Smooth muscle cell (in vitro differentiated cells): ENCODE measurements around the gene ALG8. TPM values are rescaled to one million over a fixed set of nuclear protein-coding genes. Genes with fewer than 3 reads are reported as not detected.

Experiments
- DNase-seq: peaks from one replicate; lab custom pipeline; 2025; ENCODE audit not compliant: unreplicated experiment; lab: John Stamatoyannopoulos, UW
- H2AFZ ChIP-seq: fragments of 200-600 bp; sonication (generic); 2 replicates; pipeline ENCODE4 v1.6.0; 2016; ENCODE audit warnings: antibody characterized with exemption, low read depth, mild to moderate bottlenecking
- H3F3A ChIP-seq: fragments of 200-600 bp; sonication (generic); 2 replicates; pipeline ENCODE4 v1.6.0; 2017; ENCODE audit warnings: antibody characterized with exemption, low read depth
- H3K27ac ChIP-seq: fragments of 200-600 bp; sonication (generic); 2 replicates; pipeline ENCODE4 v1.5.1; 2016; ENCODE audit warnings: low read depth, mild to moderate bottlenecking
- H3K27me3 ChIP-seq: fragments of 200-600 bp; sonication (generic); 2 replicates; pipeline ENCODE4 v1.6.1; 2016; ENCODE audit warnings: low read depth, mild to moderate bottlenecking
- H3K36me3 ChIP-seq: fragments of 200-600 bp; sonication (generic); 2 replicates; pipeline ENCODE4 v1.5.1; 2016; ENCODE audit warnings: low read depth
- H3K4me1 ChIP-seq: fragments of 200-600 bp; sonication (generic); 2 replicates; pipeline ENCODE4 v1.5.1; 2016; ENCODE audit warnings: low read depth
- H3K4me2 ChIP-seq: fragments of 200-600 bp; sonication (generic); 2 replicates; pipeline ENCODE4 v1.6.0; 2016; ENCODE audit warnings: mild to moderate bottlenecking
- H3K4me3 ChIP-seq: fragments of 200-600 bp; sonication (generic); 2 replicates; pipeline ENCODE4 v1.5.1; 2016; ENCODE audit warnings: mild to moderate bottlenecking
- H3K79me2 ChIP-seq: fragments of 200-600 bp; sonication (generic); 2 replicates; pipeline ENCODE4 v1.6.0; 2016; ENCODE audit warnings: low read depth, mild to moderate bottlenecking
- H3K9ac ChIP-seq: fragments of 200-600 bp; sonication (generic); 2 replicates; pipeline ENCODE4 v1.6.0; 2016; ENCODE audit warnings: low read depth
- H3K9me3 ChIP-seq: fragments of 200-600 bp; sonication (generic); replicated peaks from 2 replicates; pipeline ENCODE4 v1.5.1; 2016; ENCODE audit warnings: low read depth
- H4K20me1 ChIP-seq: fragments of 200-600 bp; sonication (generic); 2 replicates; pipeline ENCODE4 v1.6.0; 2016; ENCODE audit warnings: low read depth
- WGBS: methylation state at CpG from one replicate; pipeline ENCODE4 v1.1.7; 2016; ENCODE audit warnings: low lambda C conversion rate; 5-methylcytosine and 5-hydroxymethylcytosine counted together
- polyA plus RNA-seq: library from polyadenylated mRNA; unstranded; fragments of >200 nt; fragmentation: Nextera tagmentation; extraction: Ambion mirVana; gene quantifications from 2 replicates; pipeline ENCODE4 v1.2.1, GENCODE V29; 2016
- total RNA-seq: library from RNA; depleted of rRNA; stranded (reverse); fragments of >200 nt; gene quantifications from 2 replicates; pipeline ENCODE4 v1.2.3, GENCODE V29; 2014
- TF ChIP-seq, protein P1 (sequence below): fragments of 200-600 bp; sonication (generic); IDR thresholded peaks from 2 replicates; pipeline ENCODE4 v1.5.1; 2017; ENCODE audit warnings: borderline replicate concordance, mild to moderate bottlenecking, antibody characterized with exemption; ENCODE audit not compliant: insufficient read depth, poor library complexity, severe bottlenecking

Gene ALG8
- total and polyA plus RNA-seq, 2 experiments from 2014 or later = 62.0 to 68.3 TPM

DNA sequence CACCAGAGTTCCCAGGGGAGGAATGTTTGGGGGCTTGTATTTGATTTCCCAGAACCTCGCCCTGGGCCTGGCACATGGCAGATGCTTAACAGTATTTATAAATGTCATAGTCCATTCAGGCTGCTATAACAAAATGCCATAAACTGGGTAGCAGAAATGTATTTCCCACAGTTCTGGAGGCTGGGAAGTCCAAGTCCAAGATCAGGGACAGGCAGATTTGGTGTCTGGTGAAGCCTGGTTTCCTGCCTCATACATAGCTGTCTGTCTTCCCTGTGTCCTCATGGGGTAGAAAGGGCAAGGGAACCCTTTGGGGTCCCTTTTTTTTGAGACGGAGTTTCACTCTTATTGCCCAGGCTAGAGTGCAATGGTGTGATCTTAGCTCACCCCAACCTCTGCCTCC lies 25.0 kb upstream of the ALG8 start:
- DNase-seq = no peak
- WGBS = 98% methylated on average over 2 of the region's 2 CpGs
- no peak overlapping the region for H3K9ac ChIP-seq
- peaks cover 3% of the 10 kb centered on the region for H3F3A ChIP-seq
- H3K36me3 ChIP-seq = no peaks in the 10 kb centered on the region
- H3K79me2 ChIP-seq = no peaks in the 10 kb centered on the region
- H3K27me3 ChIP-seq = no peaks in the 10 kb centered on the region
- no peaks in the 10 kb centered on the region for H4K20me1 ChIP-seq
- H3K4me2 ChIP-seq = no peak overlapping the region
- H2AFZ ChIP-seq = no peak overlapping the region
- H3K27ac ChIP-seq = no peak overlapping the region
- H3K9me3 ChIP-seq = no peaks in the 10 kb centered on the region
- no peak overlapping the region for H3K4me3 ChIP-seq
- H3K4me1 ChIP-seq = peaks cover 4% of the 10 kb centered on the region
- TF ChIP-seq, protein P1, sequence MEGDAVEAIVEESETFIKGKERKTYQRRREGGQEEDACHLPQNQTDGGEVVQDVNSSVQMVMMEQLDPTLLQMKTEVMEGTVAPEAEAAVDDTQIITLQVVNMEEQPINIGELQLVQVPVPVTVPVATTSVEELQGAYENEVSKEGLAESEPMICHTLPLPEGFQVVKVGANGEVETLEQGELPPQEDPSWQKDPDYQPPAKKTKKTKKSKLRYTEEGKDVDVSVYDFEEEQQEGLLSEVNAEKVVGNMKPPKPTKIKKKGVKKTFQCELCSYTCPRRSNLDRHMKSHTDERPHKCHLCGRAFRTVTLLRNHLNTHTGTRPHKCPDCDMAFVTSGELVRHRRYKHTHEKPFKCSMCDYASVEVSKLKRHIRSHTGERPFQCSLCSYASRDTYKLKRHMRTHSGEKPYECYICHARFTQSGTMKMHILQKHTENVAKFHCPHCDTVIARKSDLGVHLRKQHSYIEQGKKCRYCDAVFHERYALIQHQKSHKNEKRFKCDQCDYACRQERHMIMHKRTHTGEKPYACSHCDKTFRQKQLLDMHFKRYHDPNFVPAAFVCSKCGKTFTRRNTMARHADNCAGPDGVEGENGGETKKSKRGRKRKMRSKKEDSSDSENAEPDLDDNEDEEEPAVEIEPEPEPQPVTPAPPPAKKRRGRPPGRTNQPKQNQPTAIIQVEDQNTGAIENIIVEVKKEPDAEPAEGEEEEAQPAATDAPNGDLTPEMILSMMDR = no peak

DNA sequence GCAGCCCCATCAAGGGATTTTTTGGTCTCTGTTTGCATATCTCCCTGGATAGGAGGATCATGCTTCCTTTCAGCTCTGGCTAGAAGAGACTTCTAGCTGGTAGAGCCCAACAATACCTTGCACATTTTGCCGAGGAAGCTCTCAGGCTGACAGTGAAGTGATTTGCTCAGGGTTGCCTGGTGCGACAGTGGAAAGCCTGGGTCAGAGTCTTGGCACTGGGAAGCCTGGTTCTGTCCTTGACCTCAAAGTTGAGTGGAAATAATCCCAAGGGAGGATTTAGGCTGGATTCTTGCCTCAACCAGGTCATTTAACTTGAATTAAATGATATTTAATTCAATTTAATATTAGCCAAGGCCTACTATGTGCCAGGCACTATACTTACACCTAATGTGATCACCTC lies 24.4 kb upstream of the ALG8 start:
- H4K20me1 ChIP-seq = no peaks in the 10 kb centered on the region
- no peak overlapping the region for H2AFZ ChIP-seq
- no peak overlapping the region for H3K4me2 ChIP-seq
- no peaks in the 10 kb centered on the region for H3K27me3 ChIP-seq
- peaks cover 2% of the 10 kb centered on the region for H3K4me1 ChIP-seq
- no peak for DNase-seq
- no peaks in the 10 kb centered on the region for H3K79me2 ChIP-seq
- TF ChIP-seq, protein P1 = no peak
- H3K36me3 ChIP-seq = no peaks in the 10 kb centered on the region
- H3K4me3 ChIP-seq = no peak overlapping the region
- H3K27ac ChIP-seq = no peak overlapping the region
- no peaks in the 10 kb centered on the region for H3K9me3 ChIP-seq
- peaks cover 3% of the 10 kb centered on the region for H3F3A ChIP-seq
- H3K9ac ChIP-seq = no peak overlapping the region
- 93% methylated on average over 2 of the region's 2 CpGs for WGBS

DNA sequence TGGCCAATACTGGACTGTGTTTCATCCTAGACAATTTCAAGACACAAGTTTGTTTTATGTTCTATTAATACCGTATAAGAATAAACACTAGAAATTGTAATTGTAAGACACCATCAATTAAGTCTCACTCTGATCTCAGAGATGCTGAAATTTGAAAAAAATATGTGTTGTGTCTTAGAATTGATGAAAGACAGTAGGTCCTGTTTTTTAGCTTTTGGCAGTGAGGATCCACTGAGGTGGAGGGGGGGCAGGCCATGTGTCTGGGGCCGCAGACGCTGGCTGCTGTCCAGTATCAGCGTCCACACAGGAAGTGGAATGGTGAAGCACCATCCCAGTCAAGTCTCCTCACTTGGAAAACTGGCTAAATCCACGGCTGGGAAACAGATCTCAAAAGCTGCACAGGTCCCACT lies 22.5 kb upstream of the ALG8 start:
- Histone ChIP-seq H4K20me1 (no peaks in the 10 kb centered on the region), H3K4me1 (no peaks in the 10 kb centered on the region), H3K4me3 (no peak overlapping the region), H3K36me3 (no peaks in the 10 kb centered on the region), H3K27ac (no peak overlapping the region), H3K79me2 (no peaks in the 10 kb centered on the region), H3K4me2 (no peak overlapping the region), H3K9ac (no peak overlapping the region), H3F3A (peaks cover 1% of the 10 kb centered on the region), H2AFZ (no peak overlapping the region), H3K9me3 (no peaks in the 10 kb centered on the region), H3K27me3 (no peaks in the 10 kb centered on the region)
- WGBS = 54% methylated on average over 5 of the region's 5 CpGs
- no peak for DNase-seq
- TF ChIP-seq, protein P1 = no peak

DNA sequence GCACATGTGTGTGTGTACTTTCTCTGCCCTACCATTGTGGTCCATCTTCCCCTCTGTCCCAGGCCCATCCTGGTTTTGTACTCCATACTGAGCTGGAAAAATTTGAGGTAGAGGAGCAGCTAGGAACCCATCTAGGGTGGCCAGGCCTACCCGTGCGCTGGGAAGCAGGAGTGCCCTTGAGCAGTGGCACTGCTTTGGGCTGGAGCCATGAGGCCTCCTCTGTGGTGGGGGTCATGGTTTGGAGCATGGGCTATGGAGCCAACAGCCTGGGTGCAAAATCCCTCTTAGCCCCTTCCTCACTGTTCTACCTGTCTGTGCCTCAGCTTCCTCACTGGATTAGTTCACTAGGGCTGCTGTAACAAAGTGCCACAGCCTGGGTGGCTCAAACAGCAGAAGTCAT lies 21.9 kb upstream of the ALG8 start:
- no peaks in the 10 kb centered on the region for H3K27me3 ChIP-seq
- no peak overlapping the region for H3K27ac ChIP-seq
- H3K36me3 ChIP-seq = no peaks in the 10 kb centered on the region
- H3K9ac ChIP-seq = no peak overlapping the region
- H3K4me1 ChIP-seq = no peaks in the 10 kb centered on the region
- H3K4me3 ChIP-seq = no peak overlapping the region
- no peak overlapping the region for H3K4me2 ChIP-seq
- DNase-seq = no peak
- no peaks in the 10 kb centered on the region for H3K79me2 ChIP-seq
- H2AFZ ChIP-seq = no peak overlapping the region
- 100% methylated on average over 2 of the region's 2 CpGs for WGBS
- H3K9me3 ChIP-seq = no peaks in the 10 kb centered on the region
- TF ChIP-seq, protein P1 = no peak
- no peaks in the 10 kb centered on the region for H4K20me1 ChIP-seq
- H3F3A ChIP-seq = no peaks in the 10 kb centered on the region
